PC-9 (cell line): ENCODE measurements around the gene SNRNP40.

Experiments used
- CTCF ChIP-seq: fragments of 200-600 bp; sonication (generic); conservative IDR thresholded peaks from 2 replicates; pipeline ENCODE4 v1.6.1; 2017; ENCODE audit warnings: mixed run types, antibody characterized with exemption, mild to moderate bottlenecking, moderate library complexity
- EZH2 ChIP-seq: fragments of 200-600 bp; sonication (generic); IDR thresholded peaks from 2 replicates; pipeline ENCODE4 v1.8.0; 2017; ENCODE audit warnings: antibody characterized with exemption, low read depth

DNA sequence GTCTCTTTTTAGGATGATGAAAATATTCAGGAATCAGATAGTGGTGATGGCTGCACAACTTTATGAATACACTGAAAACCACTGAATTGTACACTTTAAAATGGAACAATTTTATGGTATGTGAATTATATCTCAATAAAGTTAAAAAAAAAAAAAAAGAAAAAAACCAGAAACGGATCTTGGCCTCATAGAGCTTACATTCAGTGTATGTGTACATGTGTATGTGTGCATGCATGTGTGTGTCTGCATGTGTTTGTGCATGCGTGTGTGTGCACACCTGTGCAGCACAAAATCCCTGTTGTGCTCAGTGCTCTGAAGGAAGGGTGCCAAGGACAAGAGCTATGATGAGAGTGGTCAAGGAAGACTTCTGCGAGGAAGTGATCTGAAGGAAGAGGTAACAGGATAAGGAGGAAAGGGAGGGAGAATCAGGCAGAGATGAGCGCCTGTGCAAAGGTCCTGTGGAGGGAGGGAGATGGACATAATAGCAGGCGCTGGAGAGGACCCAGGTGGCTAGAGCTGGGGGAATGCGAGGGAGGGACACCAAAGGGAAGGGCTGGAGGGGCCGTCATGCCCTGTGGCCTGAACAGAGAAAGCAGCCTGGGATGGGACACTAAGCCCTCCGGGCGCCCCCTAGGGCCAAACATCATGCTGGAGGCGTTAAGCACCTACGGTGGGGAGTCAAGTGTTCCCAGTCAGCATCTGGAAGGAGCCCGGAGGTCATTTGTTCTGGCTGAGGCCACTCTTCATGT, 82.1 kb downstream of the SNRNP40 start:
- TF ChIP-seq CTCF = no peak
- no peak for TF ChIP-seq EZH2
